ENCODE results near the gene IGBP1. TPM values are rescaled to one million over a fixed set of nuclear protein-coding genes. Genes with fewer than 3 reads are reported as not detected.

The IGBP1 gene
- total and polyA plus RNA-seq, 12 donors: 28.1 to 82.3 (median 62.1) TPM

DNA sequence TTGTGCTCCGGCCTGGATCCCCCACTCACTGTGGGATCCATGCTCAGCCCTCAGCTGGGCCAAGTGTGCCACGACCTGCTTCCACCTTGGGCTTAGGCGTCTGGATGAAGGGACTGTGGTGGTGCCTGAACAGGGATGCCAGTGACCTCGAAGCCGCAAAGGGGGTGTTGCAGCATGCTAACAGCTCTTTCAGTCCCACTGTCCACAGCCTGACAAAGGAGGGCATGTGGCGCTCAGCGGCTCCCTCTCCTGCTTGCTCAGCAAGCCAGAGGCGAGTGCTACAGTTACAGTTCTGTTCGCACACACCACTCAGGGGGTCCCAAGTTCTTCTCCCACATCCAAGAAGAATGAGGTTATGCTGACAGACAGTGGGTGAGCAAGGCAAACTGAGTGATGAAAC is 5.2 kb upstream of the IGBP1 start:
- DNase-seq: no peak
- no peaks in the 10 kb centered on the region for H3K36me3 ChIP-seq (replicated peaks in 1 of 2)
- H3K27ac ChIP-seq: no peak overlapping the region
- intact Hi-C loops (cut with DNase I): no loop called here
- no peak overlapping the region for H3K4me3 ChIP-seq
- peaks cover 15% of the 10 kb centered on the region for H3K27me3 ChIP-seq
- no peaks in the 10 kb centered on the region for H3K9me3 ChIP-seq (replicated peaks in 1 of 3)
- TF ChIP-seq POLR2A (IDR thresholded peaks at IDR 0.05): no peak
- TF ChIP-seq, protein P1, sequence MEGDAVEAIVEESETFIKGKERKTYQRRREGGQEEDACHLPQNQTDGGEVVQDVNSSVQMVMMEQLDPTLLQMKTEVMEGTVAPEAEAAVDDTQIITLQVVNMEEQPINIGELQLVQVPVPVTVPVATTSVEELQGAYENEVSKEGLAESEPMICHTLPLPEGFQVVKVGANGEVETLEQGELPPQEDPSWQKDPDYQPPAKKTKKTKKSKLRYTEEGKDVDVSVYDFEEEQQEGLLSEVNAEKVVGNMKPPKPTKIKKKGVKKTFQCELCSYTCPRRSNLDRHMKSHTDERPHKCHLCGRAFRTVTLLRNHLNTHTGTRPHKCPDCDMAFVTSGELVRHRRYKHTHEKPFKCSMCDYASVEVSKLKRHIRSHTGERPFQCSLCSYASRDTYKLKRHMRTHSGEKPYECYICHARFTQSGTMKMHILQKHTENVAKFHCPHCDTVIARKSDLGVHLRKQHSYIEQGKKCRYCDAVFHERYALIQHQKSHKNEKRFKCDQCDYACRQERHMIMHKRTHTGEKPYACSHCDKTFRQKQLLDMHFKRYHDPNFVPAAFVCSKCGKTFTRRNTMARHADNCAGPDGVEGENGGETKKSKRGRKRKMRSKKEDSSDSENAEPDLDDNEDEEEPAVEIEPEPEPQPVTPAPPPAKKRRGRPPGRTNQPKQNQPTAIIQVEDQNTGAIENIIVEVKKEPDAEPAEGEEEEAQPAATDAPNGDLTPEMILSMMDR (IDR thresholded peaks at IDR 0.05): no peak
- 60 to 64% (median 63%) methylated on average over 1 to 9 of the region's 9 CpGs for WGBS, 4 donors
- H3K4me1 ChIP-seq (replicated peaks in 1 of 2): no peaks in the 10 kb centered on the region

DNA sequence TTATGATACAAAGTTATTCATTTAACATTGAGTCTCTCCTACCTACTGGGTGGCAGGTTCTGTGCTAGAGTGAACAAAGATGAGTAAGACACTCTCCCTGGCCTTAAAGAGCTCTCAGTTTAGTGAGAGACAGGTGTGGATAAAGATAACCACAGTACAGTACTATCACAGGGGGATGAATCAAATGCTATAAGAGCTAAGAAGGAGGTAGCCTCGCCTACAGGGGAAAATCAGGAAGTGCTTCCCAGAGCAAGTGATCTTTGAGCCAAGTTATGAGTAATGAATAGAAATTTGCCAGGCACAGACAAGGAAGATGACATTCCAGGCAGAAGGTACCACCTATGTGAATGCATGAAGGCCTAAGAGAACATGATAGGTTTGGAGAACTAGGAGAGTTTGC is 3.4 kb upstream of the IGBP1 start:
- Histone ChIP-seq H3K4me3 (no peak overlapping the region), H3K27ac (no peak overlapping the region), H3K4me1 (replicated peaks in 1 of 2) (peaks cover 0 to 6% of the 10 kb centered on the region in 2 donors), H3K9me3 (replicated peaks in 1 of 3) (no peaks in the 10 kb centered on the region), H3K27me3 (peaks cover 15% of the 10 kb centered on the region), H3K36me3 (replicated peaks in 1 of 2) (no peaks in the 10 kb centered on the region)
- no peak for DNase-seq
- WGBS, 4 donors: 22 to 32% (median 25%) methylated on average over 1 of the region's 1 CpG
- intact Hi-C loops (cut with DNase I): no loop called here
- TF ChIP-seq, protein P1 (IDR thresholded peaks at IDR 0.05): no peak
- TF ChIP-seq POLR2A (IDR thresholded peaks at IDR 0.05): no peak

DNA sequence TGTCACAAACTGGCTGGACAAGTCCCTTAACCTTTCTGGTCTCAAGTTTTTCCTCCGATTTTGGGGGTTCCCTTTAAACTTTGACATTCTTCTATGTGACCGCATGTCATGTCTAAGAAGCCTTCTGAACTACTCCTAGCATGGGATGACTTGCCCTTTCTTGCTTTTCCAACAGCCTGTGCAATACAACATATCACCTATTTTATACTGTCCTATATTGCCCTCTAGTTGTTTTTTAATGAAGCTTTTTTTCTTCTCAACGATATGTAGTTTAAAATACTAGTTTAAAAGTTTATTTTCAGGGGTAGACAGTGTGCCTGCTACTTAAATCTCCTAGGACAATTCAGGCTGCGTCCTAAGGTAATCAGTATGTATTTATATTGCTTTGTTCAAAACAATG is 1.0 kb upstream of the IGBP1 start:
- H3K4me3 ChIP-seq: no peak overlapping the region

DNA sequence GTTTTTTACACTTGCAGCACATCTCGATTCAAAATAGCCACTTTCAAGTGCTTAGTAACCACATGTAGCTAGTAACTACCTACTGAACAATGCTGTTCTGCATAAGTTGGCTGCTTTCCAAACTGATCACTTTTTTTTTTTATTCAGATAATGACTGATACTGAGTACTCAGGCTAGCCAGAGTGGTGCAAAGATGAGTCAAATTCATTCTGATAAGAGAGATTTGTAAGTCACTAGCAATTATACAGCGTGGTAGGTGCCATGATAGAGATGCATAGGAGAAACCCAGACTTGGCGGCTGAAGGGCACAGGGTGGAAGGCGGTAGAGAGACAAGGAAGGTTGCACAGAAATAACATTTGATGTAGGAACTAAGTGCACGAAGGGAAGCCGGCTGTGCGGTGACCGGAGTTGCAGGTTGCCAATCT is 357 bp upstream of the IGBP1 start:
- Histone ChIP-seq H3K36me3 (replicated peaks in 1 of 2) (no peaks in the 10 kb centered on the region), H3K4me1 (replicated peaks in 1 of 2) (peaks cover 0 to 10% of the 10 kb centered on the region in 2 donors), H3K27ac (peak overlapping the region in 3 of 5 donors; percentile 66 to 90 (median 80)), H3K27me3 (peaks cover 11% of the 10 kb centered on the region), H3K4me3 (peak overlapping the region in 2 of 4 donors; percentile 59 to 77), H3K9me3 (replicated peaks in 1 of 3) (no peaks in the 10 kb centered on the region)
- intact Hi-C loops (cut with DNase I): no loop called here
- 0 to 31% (median 16%) methylated on average over 8 of the region's 8 CpGs for WGBS, 4 donors
- TF ChIP-seq, protein P1 (IDR thresholded peaks at IDR 0.05): no peak
- no peak for TF ChIP-seq POLR2A (IDR thresholded peaks at IDR 0.05)
- DNase-seq: no peak

More for the DNA sequence above, 1.0 kb upstream of the IGBP1 start:
- no peaks in the 10 kb centered on the region for H3K9me3 ChIP-seq (replicated peaks in 1 of 3)
- TF ChIP-seq, protein P1 (IDR thresholded peaks at IDR 0.05): no peak
- TF ChIP-seq POLR2A (IDR thresholded peaks at IDR 0.05): no peak
- WGBS, 4 donors: 46 to 61% (median 51%) methylated on average over 4 of the region's 4 CpGs
- no peak overlapping the region for H3K27ac ChIP-seq
- intact Hi-C loops (cut with DNase I): no loop called here
- peaks cover 15% of the 10 kb centered on the region for H3K27me3 ChIP-seq
- DNase-seq: no peak
- no peaks in the 10 kb centered on the region for H3K36me3 ChIP-seq (replicated peaks in 1 of 2)
- peaks cover 0 to 10% of the 10 kb centered on the region in 2 donors for H3K4me1 ChIP-seq (replicated peaks in 1 of 2)
